Panc1 (cell line): ENCODE data around the gene BHLHE40. TPM values are rescaled to one million over a fixed set of nuclear protein-coding genes. Genes with fewer than 3 reads are reported as not detected.

Experiments
- ATAC-seq: fragments of 200-7000 bp; cut with Tn5 transposase; 2 replicates; pipeline ENCODE4 v1.9.1; 2020; ENCODE audit warnings: mild to moderate bottlenecking, moderate library complexity
- BruUV-seq: library from RNA; stranded (reverse); fragments of 400-500 nt; replicated peaks from 2 replicates; lab custom pipeline; 2021; lab: Mats Ljungman, UMichigan
- CTCF ChIA-PET: fragments of 300-600 bp; sonication (Branson Sonifier 250); formaldehyde crosslinking; loops from one replicate; lab custom pipeline; 2022; ENCODE audit warnings: antibody characterized with exemption; lab: Charles Lee
- POLR2A ChIA-PET: fragments of 300-600 bp; sonication (Branson Sonifier 250); formaldehyde crosslinking; loops from one replicate; lab custom pipeline; 2022; ENCODE audit warnings: antibody characterized with exemption; lab: Charles Lee
- DNase-seq: peaks from one replicate; pipeline ENCODE4 v3.0.0-alpha.2; 2010; ENCODE audit warnings: low read depth, low spot score
- H3K27ac ChIP-seq: 2 replicates; pipeline ENCODE4 v1.5.1; 2011; ENCODE audit warnings: mild to moderate bottlenecking, low read length, inconsistent platforms
- H3K27me3 ChIP-seq: fragments of 200-500 bp; sonication (Bioruptor generic); 2 replicates; pipeline ENCODE4 v1.6.0; 2014; ENCODE audit warnings: low read length, inconsistent platforms; ENCODE audit not compliant: control insufficient read depth, insufficient read depth
- H3K36me3 ChIP-seq: fragments of 200-500 bp; sonication (Bioruptor generic); 2 replicates; pipeline ENCODE4 v1.5.1; 2014; ENCODE audit warnings: inconsistent platforms, mild to moderate bottlenecking, low read length, moderate library complexity; ENCODE audit not compliant: control insufficient read depth, insufficient read depth
- H3K4me1 ChIP-seq: 2 replicates; pipeline ENCODE4 v1.5.1; 2011; ENCODE audit warnings: inconsistent platforms, mild to moderate bottlenecking, low read length, moderate library complexity; ENCODE audit not compliant: control insufficient read depth, insufficient read depth
- H3K4me3 ChIP-seq, 2 experiments: 2 replicates each; pipeline ENCODE4 v1.5.1; 2011 to 2012; ENCODE audit warnings: low read depth in 2 of 2, low read length in 2 of 2, mild to moderate bottlenecking in 2 of 2, inconsistent platforms in 1 of 2, moderate library complexity in 1 of 2
- H3K9me3 ChIP-seq: fragments of 200-500 bp; sonication (Bioruptor generic); 2 replicates; pipeline ENCODE4 v1.5.1; 2014; ENCODE audit warnings: low read depth, mild to moderate bottlenecking, inconsistent platforms, low read length, moderate library complexity; ENCODE audit not compliant: control insufficient read depth, insufficient read depth
- CTCF ChIP-seq: fragments of 450-650 bp; IDR thresholded peaks from 2 replicates; pipeline ENCODE4 v1.5.1; 2017; ENCODE audit warnings: mild to moderate bottlenecking
- POLR2AphosphoS5 ChIP-seq: IDR thresholded peaks from 2 replicates; pipeline ENCODE4 v1.6.1; 2012; ENCODE audit warnings: mild to moderate bottlenecking, low read depth, low read length, moderate library complexity
- REST ChIP-seq, 2 experiments: IDR thresholded peaks; 2 replicates each; pipeline ENCODE4 v1.6.1; 2011 to 2012; ENCODE audit warnings: low read depth in 2 of 2, control low read depth in 1 of 2, low read length in 1 of 2, mild to moderate bottlenecking in 1 of 2, moderate library complexity in 1 of 2; ENCODE audit not compliant: insufficient read depth in 1 of 2
- SIN3A ChIP-seq: IDR thresholded peaks from 2 replicates; pipeline ENCODE4 v1.6.1; 2012; ENCODE audit warnings: low read depth, mild to moderate bottlenecking, low read length, moderate library complexity, borderline replicate concordance; ENCODE audit not compliant: insufficient read depth
- TCF7L2 ChIP-seq: IDR thresholded peaks from 2 replicates; pipeline ENCODE4 v1.6.1; 2011; ENCODE audit warnings: mild to moderate bottlenecking, low read depth, low read length, inconsistent platforms
- in situ Hi-C: cut with HindIII; loops from 2 replicates; pipeline ENCODE4 v1.10.0; 2016; ENCODE audit warnings: low sequenced_read_pairs, low pct_unique_long_range_greater_than_20kb
- intact Hi-C: fragments of 100-400 bp; cut with micrococcal nuclease; formaldehyde crosslinking; loops from one replicate; pipeline ENCODE4 v1.10.0; 2022; ENCODE audit not compliant: unreplicated experiment
- total RNA-seq: library from RNA; stranded (reverse); gene quantifications from one replicate; pipeline ENCODE4 v1.2.1, GENCODE V29; 2021; ENCODE audit not compliant: unreplicated experiment

Gene BHLHE40
- total RNA-seq, 1 experiment from 2014 or later = 78.4 TPM

- ChIA-PET POLR2A (interaction anchor here (0.6 kb wide), 1 partner anchor 164 kb away, joined by 3 read pairs; no protein-coding TSS in a partner anchor), CTCF (no interaction called here)
- no peaks in the 10 kb centered on the region for H3K36me3 ChIP-seq
- H3K4me3 ChIP-seq = no peak overlapping the region
- H3K27me3 ChIP-seq = no peaks in the 10 kb centered on the region
- ATAC-seq (no peak), DNase-seq (no peak)
- TF ChIP-seq SIN3A (no peak), POLR2AphosphoS5 (no peak), TCF7L2 (no peak), REST (IDR thresholded peaks at IDR 0.05; ENCODE audit: insufficient read depth in 1 of 2, low read depth in 2 of 2, low read length in 1 of 2) (no peak), CTCF (no peak)
- intact Hi-C loops (no loop called here), in situ Hi-C loops (no loop called here)
- H3K9me3 ChIP-seq = no peaks in the 10 kb centered on the region
- no peak overlapping the region for H3K27ac ChIP-seq
- H3K4me1 ChIP-seq = no peaks in the 10 kb centered on the region
- BruUV-seq = no TSS peak
Measured at GRCh38 chr3:5032844-5033243, 53.6 kb downstream of the BHLHE40 start.

Other genes with a start within 250 kb of the BHLHE40 start
- 51.8 TPM for gene ARL8B, start 142.9 kb downstream of the BHLHE40 start, total RNA-seq
- 44.6 TPM for gene EDEM1, start 208.3 kb downstream of the BHLHE40 start, total RNA-seq